ENCODE data around the gene SPRN.
"Not testable (repeated sequence)": the region's sequence is repeated elsewhere in the genome, so short reads cannot be mapped to it uniquely, and the experiment has no call there.

SPRN gene

DNA sequence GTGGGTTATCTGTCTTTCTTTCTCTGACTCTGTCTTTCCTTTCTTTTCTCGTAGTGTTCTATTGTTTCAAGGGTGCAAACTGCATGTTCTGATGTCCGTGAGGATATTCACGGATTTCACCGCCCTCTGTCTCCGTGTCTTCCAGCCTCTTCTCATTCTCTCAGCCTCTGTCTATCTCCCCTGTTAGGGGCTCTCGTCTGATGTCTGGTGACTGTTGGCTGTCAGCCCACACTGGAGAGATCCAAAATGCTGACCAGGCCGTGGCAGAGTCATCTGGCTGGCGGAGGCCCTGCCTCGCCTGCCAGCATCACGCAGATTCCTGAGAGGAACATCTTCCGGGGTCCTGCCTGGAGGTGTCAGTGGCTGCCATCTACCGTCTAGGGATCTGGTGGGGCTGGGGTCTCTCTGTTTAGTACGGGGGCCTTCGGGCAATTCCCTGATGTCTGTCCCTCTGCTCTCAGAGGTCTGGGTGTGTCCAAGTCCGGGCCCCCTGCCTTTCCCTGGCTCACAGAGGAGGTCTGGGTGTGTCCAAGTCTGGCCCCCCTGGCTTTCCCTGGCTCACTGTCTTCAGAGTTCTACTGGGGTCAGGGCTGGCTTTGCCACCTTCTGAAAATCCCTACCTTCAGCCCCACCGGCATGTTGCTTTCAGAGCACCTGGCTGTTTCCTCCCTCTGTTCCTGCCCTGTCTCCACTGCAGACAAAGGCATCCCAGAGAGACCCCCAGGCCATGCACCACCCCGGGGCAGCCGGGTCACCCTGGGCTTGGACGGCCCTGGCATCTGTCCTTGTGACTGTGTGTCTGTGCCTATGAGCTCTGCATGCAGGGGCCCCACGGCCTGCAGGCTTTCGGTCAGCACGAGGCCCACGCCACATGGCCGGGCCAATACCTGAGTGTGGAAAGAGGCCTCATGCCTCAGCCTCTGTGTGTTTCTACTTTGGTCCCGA lies 15.4 kb upstream of the SPRN start:
- no peak for DNase-seq (ENCODE audit: low read depth)

DNA sequence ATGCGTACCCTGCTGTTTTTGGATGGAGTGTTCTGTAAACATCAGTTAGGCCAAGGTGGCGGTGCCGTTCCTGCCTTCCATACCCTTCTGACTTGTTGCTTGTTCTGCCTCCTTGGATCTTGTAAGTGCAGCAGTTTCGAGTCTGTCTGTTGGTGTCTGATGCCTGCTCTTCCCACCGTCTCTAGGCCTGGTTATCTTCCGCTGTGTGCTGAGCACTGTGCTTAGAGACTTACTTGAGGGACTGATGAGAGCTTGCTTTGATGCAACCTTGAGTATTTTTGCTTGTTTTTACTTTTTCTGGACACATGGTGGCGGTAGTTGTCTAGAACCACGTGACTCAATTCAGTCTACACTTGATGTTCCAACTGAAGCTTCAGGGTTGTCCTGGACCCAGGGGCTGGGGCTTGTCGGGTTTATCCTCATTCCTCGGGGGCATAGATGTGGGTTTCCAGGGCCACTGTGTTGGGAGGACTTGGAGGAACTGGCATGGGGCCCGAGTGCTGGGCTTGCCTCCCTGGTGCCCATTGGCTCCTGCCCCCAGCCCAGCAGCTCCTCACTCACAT lies 14.4 kb upstream of the SPRN start:
- no peak for DNase-seq (ENCODE audit: low read depth)

DNA sequence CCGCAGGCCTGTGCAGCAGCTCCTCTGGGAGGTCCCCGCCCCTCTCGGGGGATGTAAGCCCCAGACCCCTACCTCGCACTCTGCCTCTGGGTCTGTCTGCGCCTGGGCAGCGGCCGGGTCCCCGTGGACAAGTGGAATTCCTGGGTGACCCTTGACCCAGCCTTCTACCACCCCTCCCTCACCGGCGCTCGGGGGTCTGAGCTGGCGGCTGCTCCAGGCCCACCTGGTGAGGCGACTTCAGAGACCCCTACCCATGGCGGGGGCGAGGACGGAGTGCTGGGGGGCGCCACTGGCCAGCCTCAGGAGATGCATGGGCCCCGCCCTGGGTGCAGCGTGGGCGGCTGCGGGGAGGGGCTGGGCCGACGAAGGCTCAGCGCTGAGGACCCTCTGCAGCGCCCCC lies 8.4 kb upstream of the SPRN start:
- not testable (repeated sequence) for DNase-seq (ENCODE audit: low read depth)

- DNase-seq (ENCODE audit: low read depth), result not testable (repeated sequence)
Observed at GRCh38 chr10:133431888-133432613, 7.6 kb upstream of the SPRN start.

- not testable (repeated sequence) for DNase-seq (ENCODE audit: low read depth)
Observed at GRCh38 chr10:133429571-133429970, 5.1 kb upstream of the SPRN start.

- not testable (repeated sequence) for DNase-seq (ENCODE audit: low read depth)
Observed at GRCh38 chr10:133424102-133424501, 323 bp downstream of the SPRN start.

GRCh38 chr10:133422807-133423771 lies 1.3 kb downstream of the SPRN start:
- DNase-seq (ENCODE audit: low read depth), result no peak

DNA sequence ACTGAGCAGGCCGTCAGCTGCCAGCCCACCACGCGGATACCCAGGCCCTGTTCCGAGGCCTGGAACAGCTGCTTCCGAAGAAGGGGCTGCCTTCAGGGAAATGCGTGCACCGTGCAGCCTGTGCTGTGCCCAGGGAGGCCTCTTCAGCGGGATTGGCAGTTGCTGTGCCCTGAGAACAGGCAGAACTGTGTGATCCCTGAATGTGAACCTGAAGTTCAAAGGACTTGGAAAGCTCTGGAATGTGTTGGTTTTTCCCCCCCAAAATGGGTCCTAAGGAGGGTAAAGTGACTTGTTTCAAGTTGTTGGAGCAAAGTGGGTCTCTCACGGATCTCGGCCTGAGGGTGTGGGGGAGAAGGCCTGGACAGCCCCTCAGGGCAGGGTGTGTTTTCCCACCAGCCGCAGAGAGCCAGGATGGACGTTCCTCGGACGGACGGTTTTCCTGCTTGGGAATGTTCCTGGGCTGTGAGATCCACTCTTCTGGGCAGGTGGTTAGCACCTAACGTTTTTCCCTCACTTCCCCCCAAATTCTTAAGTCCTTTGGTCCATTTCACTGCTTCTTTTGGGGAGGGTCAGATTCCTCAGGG lies 2.1 kb downstream of the SPRN start:
- no peak for DNase-seq (ENCODE audit: low read depth)

GRCh38 chr10:133421336-133422222 lies 2.8 kb downstream of the SPRN start:
- DNase-seq (ENCODE audit: low read depth), result no peak

DNA sequence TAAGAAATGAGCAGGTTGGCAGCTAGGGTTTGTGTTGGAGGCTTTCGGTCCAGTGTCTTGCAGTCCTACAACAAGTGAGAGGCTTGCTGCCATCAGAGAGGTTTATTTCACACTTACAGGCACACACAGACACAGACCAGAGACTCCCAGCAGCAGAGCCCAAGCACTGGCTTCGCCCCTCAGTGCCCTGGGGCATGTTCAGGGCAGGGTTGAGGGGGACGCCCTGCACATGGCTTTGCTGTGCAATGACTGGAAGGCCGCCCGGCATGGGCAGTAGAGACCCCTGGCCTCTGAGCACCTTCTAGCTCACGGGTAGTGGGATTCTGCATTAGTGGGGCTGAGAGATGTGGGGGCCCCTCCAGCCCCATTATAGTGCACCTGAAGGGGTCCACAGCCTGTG lies 3.8 kb downstream of the SPRN start:
- DNase-seq (ENCODE audit: low read depth), result no peak

DNA sequence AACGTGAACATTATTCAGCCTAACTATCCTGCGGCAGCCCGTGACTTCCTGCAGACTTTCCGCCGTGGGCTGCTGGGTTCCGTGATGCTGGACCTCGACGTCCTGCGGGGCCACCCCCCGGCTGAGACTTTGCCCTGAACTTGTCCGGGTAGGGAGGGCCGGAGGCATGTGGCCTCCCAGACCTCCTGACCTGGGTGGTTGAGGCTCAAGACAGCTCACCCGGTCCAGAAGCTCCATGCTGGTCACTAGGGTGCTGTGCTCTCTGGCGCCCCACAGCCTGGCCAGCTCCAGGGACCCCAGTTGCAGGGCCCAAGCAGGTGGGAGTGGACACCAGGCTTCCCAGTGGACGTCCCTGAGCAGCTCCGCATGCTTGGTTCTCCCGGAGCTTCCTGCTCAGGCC lies 4.4 kb downstream of the SPRN start:
- DNase-seq (ENCODE audit: low read depth), result no peak

GRCh38 chr10:133419211-133419950 lies 5.0 kb downstream of the SPRN start:
- no peak for DNase-seq (ENCODE audit: low read depth)

DNA sequence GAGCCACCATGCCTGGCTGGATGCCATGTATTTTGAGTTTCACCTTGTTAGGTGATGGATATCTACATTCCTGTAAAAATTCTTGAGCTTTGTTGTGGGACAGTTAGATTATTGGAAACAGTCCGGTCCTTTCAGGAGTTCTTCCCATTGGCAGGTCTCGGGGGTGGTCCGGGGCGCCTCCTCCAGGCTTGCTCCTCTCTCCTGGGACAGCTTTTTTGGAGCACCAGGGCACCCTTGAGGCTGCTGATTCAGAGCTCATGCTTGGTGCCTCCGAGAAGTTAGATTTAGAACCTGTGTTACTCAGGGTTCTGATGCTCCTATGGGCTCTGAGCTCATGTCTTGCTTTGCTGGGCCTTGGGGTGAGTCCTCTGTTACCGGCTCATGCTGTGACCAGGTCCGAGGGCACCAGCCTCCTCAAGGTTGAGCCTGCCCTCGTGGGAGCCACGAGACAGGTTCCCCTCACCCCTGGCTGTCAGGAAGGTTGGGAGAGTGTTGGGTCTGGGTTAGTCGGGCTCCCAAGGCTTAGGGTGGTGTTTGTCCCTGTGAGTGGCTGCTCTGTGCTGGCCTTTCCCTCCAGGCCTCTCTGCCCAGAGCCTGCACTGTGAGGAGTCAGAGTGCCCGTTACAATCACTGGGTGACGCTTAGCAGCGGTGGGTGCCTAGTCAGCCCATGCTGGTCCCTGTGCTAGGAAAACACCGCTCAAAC lies 6.0 kb downstream of the SPRN start:
- no peak for DNase-seq (ENCODE audit: low read depth)

DNA sequence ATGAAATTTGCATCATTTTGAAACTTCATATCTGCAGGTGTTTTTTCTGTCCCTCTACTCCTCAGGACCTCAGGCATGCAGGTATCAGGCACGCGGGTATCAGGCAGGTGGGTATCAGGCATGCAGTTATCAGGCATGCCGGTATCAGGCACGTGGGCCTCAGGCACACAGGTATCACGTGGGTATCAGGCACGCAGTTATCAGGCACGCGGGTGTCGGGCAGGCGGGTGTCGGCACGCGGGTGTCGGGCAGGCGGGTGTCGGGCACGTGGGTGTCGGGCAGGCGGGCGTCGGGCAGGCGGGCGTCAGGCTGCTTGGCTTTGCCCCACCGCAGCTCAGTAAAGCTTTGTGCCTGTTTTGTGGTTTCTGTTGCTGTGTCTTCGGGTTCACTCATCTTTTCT lies 8.7 kb downstream of the SPRN start:
- DNase-seq (ENCODE audit: low read depth), result no peak

- not testable (repeated sequence) for DNase-seq (ENCODE audit: low read depth)
Observed at GRCh38 chr10:133414401-133414800, 10.0 kb downstream of the SPRN start.

- no peak for DNase-seq (ENCODE audit: low read depth)
Observed at GRCh38 chr10:133412381-133412711, 12.1 kb downstream of the SPRN start.

DNA sequence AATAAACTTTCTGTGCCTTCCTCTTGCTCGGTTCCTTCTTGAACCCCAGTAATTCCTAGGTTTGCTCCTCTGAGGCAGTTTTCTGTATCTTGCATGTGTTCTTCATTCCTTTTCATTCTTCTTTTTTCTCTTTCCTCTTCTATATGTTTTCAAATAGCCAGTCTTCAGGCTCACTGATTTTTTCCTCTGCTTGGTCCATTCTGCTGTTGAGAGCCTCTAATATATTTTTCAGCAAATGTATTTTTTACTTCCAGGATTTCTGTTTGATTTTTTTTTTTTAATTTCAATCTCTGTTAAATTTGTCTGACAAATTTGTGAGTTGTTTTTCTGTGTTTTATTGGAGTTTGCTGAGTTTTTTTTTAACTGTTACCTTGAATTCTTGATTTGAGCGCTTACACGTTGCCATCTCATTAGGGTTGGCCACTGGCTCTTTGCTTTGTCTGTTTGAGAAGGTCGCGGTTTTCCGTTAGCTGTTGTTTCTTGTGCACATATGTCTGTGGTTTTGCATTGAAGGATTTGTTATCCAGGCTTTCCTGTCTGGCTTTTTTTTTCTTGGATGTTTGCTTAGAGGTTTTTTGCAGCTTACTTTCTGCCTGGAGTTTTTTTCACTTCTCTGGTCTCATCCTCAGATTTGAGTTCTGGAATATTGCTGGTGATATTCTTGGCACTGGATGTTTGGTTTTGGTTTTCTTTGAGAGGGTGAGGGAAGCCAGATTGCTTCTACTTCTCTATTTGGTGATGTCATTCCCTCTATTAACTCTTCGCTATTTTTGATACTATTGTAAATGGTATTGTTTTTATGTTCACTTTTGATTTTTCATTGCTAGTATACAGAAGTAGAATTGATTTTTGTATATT lies 12.7 kb downstream of the SPRN start:
- no peak for DNase-seq (ENCODE audit: low read depth)

All from GM04504 (cell line).